Colonic mucosa (tissue), 4 donors: ENCODE data around the gene CDK19. TPM values are rescaled to one million over a fixed set of nuclear protein-coding genes. Genes with fewer than 3 reads are reported as not detected.
"Not testable (repeated sequence)": the region's sequence is repeated elsewhere in the genome, so short reads cannot be mapped to it uniquely, and the experiment has no call there.

ENCODE experiments used
- DNase-seq: peaks from one replicate; pipeline ENCODE4 v3.0.0-alpha.2; 2020
- H3K27ac ChIP-seq: fragments of 200-600 bp; one replicate; pipeline ENCODE4 v1.8.0; 2021
- H3K27me3 ChIP-seq: fragments of 200-600 bp; one replicate; pipeline ENCODE4 v1.8.0; 2021
- H3K36me3 ChIP-seq: fragments of 200-600 bp; one replicate; pipeline ENCODE4 v1.8.0; 2021
- H3K4me1 ChIP-seq: fragments of 200-600 bp; one replicate; pipeline ENCODE4 v1.8.0; 2021; ENCODE audit warnings: mild to moderate bottlenecking
- H3K4me3 ChIP-seq: fragments of 200-600 bp; one replicate; pipeline ENCODE4 v1.8.0; 2021
- H3K9ac ChIP-seq, 2 donors: one replicate each; pipeline ENCODE4 v1.7.0; 2013; ENCODE audit warnings: control low read depth in 2 of 2, low read depth in 2 of 2, low read length in 2 of 2
- H3K9me3 ChIP-seq: fragments of 200-600 bp; one replicate; pipeline ENCODE4 v1.8.0; 2021
- intact Hi-C: fragments of 100-400 bp; cut with DNase I; formaldehyde crosslinking; loops from one replicate; pipeline ENCODE4 v1.14.1; 2022
- total RNA-seq, 2 donors: library from RNA; stranded (reverse); fragmentation: NEBNext Ultra II Directional in 1 of 2; extraction: Animal tissue kit (Norgen Biotek cat#: 25700) in 1 of 2; gene quantifications; one replicate each; pipeline ENCODE4 v1.2.1, GENCODE V29; 2021
- TF ChIP-seq, protein P1 (sequence below): fragments of 200-600 bp; IDR thresholded peaks from one replicate; pipeline ENCODE4 v1.8.0; 2022; ENCODE audit warnings: antibody characterized with exemption, mild to moderate bottlenecking
- donor health status: healthy.
- donor health status: DM: no; HTN: no; CAD: no.
- donor health status: DM: no; HTN: no; CAD: no.

Gene CDK19
- total RNA-seq, 2 donors from 2014 or later: 20.2 to 36.5 TPM

DNA sequence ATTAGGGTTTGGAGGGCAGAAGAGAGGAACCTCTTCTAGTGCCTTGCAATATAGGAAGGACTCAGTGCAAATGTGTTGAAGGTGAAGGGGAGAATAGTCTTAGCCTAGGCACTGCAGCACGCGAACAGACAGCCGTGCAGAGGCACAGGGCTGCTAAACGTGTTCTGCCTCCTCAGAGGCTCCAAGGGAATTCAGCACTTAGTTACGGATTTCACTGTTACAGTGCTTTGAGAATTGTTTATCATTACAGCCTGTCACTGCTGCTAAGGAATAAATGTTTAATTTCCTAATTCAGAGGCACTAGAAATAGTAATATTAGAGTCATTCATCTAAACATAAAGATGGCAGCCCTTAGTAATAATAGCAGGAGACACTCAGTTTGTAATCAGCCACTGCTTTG, 222.5 kb downstream of the CDK19 start:
- TF ChIP-seq, protein P1, sequence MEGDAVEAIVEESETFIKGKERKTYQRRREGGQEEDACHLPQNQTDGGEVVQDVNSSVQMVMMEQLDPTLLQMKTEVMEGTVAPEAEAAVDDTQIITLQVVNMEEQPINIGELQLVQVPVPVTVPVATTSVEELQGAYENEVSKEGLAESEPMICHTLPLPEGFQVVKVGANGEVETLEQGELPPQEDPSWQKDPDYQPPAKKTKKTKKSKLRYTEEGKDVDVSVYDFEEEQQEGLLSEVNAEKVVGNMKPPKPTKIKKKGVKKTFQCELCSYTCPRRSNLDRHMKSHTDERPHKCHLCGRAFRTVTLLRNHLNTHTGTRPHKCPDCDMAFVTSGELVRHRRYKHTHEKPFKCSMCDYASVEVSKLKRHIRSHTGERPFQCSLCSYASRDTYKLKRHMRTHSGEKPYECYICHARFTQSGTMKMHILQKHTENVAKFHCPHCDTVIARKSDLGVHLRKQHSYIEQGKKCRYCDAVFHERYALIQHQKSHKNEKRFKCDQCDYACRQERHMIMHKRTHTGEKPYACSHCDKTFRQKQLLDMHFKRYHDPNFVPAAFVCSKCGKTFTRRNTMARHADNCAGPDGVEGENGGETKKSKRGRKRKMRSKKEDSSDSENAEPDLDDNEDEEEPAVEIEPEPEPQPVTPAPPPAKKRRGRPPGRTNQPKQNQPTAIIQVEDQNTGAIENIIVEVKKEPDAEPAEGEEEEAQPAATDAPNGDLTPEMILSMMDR: no peak
- Histone ChIP-seq H3K4me1 (no peaks in the 10 kb centered on the region), H3K27ac (no peak overlapping the region), H3K36me3 (no peaks in the 10 kb centered on the region), H3K9ac (no peak overlapping the region), H3K27me3 (no peaks in the 10 kb centered on the region), H3K9me3 (no peaks in the 10 kb centered on the region), H3K4me3 (no peak overlapping the region)
- intact Hi-C loops: no loop called here
- no peak for DNase-seq

DNA sequence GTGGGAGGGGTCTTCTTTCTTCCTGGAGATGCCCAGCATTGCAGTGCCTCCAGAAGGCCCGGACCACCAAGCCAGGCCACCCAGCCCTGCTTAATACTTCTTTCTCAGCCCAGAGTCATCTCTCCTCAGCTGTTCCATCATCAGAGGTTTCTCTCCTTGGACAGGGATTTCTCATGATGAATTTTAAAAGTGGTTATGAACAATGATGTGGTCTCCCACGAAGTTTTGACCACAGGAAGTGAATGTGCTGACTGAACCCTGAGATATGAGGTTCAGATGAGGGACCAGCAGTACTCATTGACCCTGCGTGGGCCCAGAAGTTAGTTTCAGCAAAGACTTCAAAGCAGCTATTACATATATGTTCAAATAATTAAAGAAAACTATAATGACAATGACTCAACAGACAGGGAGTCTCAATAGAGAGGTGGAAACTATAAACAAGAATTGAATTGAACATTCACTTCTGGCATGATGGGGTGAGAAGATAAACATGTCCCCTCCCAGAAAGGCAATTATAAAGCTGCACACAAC, 224.4 kb downstream of the CDK19 start:
- intact Hi-C loops: no loop called here
- H3K36me3 ChIP-seq: no peaks in the 10 kb centered on the region
- H3K27ac ChIP-seq: no peak overlapping the region
- H3K9me3 ChIP-seq: no peaks in the 10 kb centered on the region
- H3K4me1 ChIP-seq: no peaks in the 10 kb centered on the region
- H3K27me3 ChIP-seq: no peaks in the 10 kb centered on the region
- TF ChIP-seq, protein P1: no peak
- no peak overlapping the region for H3K4me3 ChIP-seq
- DNase-seq: no peak
- H3K9ac ChIP-seq: no peak overlapping the region

DNA sequence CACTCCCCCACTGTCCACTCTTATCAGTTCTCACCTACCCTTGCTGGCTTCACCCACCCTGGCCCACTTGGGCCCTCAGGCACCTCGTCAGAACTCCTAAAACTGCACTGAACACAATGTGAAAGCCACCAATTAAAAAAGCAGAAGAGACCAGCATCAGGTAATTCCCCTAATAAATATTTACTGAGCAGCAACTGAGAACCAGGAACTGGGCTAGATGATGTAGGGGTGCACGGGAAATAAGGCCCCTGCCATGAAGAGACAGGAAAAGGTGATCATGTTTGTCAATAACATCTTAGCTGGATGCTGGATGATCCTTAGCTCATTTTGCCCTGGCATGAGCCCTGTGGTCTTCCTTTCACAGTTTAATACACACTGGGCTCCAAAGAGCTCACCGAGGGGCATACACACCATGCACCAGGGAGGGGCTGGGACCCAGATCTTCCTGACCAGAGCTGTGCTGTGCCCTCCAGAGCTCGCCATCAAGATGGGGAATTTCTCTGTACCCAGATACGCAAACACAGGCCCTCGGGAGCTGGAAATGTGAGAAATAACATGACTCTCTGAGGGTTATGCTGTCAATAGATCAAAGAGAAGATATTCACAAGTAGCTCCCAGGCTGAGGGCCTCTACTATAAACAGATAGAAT, 225.3 kb downstream of the CDK19 start:
- H3K27ac ChIP-seq: no peak overlapping the region
- intact Hi-C loops: no loop called here

DNA sequence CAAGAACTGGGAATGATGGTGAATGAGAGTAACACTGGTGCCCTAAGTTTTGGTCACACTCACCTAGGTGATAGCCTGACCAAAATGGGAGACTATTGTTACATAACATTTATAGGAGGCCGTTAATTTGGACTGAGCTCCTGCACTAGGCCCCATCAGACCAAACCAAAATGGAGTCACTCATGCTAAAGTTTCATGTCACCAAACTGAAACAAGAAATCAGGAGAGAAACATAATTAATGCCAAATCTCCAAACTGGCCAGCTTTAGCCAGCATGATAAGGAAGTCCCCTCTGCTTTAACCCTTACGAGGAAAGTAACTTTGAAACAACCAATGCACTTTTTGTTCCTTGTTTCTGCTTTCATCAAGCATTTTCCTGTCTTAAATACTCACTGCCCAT, 227.9 kb downstream of the CDK19 start:
- intact Hi-C loops: no loop called here
- Histone ChIP-seq H3K9me3 (no peaks in the 10 kb centered on the region), H3K36me3 (no peaks in the 10 kb centered on the region), H3K27ac (no peak overlapping the region), H3K4me3 (no peak overlapping the region), H3K27me3 (no peaks in the 10 kb centered on the region), H3K9ac (no peak overlapping the region), H3K4me1 (no peaks in the 10 kb centered on the region)
- TF ChIP-seq, protein P1: no peak
- no peak for DNase-seq

More for the DNA sequence above, 225.3 kb downstream of the CDK19 start:
- Histone ChIP-seq H3K4me1 (no peaks in the 10 kb centered on the region), H3K9me3 (no peaks in the 10 kb centered on the region), H3K36me3 (no peaks in the 10 kb centered on the region), H3K27me3 (no peaks in the 10 kb centered on the region), H3K9ac (no peak overlapping the region), H3K4me3 (no peak overlapping the region)
- TF ChIP-seq, protein P1: no peak
- DNase-seq: no peak

DNA sequence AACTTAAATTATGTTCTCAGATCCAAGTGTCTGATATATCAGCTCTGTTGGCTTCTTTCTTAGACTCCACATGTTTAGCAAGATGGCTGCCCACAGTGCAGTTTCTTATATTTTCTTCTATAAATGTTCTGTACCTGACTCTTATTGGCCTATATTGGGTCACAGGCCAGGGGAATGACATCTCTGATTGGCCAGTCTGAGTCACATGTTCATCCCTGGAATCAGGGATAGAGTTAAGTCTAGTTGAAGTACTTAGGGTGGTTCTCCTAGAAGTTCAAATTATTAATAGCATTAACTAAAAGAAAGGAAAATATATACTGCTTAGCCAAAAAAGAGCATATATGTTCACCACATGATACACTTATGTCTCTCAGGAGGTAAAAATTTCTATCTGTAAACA, 233.6 kb downstream of the CDK19 start:
- H3K27ac ChIP-seq: no peak overlapping the region
- no peaks in the 10 kb centered on the region for H3K9me3 ChIP-seq
- H3K36me3 ChIP-seq: no peaks in the 10 kb centered on the region
- H3K27me3 ChIP-seq: no peaks in the 10 kb centered on the region
- no peak overlapping the region for H3K9ac ChIP-seq
- H3K4me1 ChIP-seq: no peaks in the 10 kb centered on the region
- intact Hi-C loops: no loop called here
- no peak overlapping the region for H3K4me3 ChIP-seq
- no peak for DNase-seq
- TF ChIP-seq, protein P1: no peak

DNA sequence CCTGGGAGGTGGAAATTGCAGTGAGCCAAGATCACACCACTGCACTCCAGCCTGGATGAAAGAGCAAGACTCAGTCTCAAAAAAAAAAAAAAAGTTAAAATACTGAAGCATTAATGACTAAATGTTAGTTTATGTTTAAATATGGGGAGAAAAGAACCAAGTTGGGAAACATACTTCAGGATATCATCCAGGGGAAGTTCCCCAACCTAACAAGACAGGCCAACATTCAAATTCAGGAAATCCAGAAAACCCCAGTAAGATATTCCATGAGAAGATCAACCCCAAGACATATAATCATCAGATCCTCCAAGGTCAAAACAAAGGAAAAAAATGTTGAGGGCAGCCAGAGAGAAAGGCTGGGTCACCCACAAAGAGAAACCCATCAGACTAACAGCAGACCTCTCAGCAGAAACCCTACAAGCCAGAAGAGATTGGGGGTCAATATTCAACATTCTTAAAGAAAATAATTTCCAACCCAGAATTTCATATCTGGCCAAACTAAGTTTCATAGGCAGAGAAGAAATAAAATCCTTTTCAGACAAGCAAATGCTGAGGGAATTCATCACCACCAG, 237.6 kb downstream of the CDK19 start:
- H3K27me3 ChIP-seq, H3K4me1 ChIP-seq, H3K4me3 ChIP-seq, H3K27ac ChIP-seq, H3K9me3 ChIP-seq, H3K36me3 ChIP-seq, intact Hi-C loops, DNase-seq, H3K9ac ChIP-seq: not testable (repeated sequence)
